CD14-positive monocyte (primary cell): ENCODE results near the gene OSMR. TPM values are rescaled to one million over a fixed set of nuclear protein-coding genes. Genes with fewer than 3 reads are reported as not detected.

Experiments
- DNase-seq, 3 donors: peaks; one replicate each; pipeline ENCODE4 v3.0.0-alpha.2; 2011 to 2022
- H2AFZ ChIP-seq: 2 replicates; pipeline ENCODE4 v1.6.0; 2012; ENCODE audit warnings: mild to moderate bottlenecking, low read depth, low read length, inconsistent platforms; ENCODE audit not compliant: insufficient read depth, poor library complexity, severe bottlenecking
- H3K27ac ChIP-seq, 2 donors: 1 replicate in 1 of 2; 2 replicates in 1 of 2; pipeline ENCODE4 v1.5.1; 2012 to 2013; ENCODE audit warnings: low read length in 2 of 2, control low read depth in 1 of 2, inconsistent platforms in 1 of 2, low read depth in 1 of 2, mild to moderate bottlenecking in 1 of 2
- H3K27me3 ChIP-seq, 2 donors: one replicate each; pipeline versions ENCODE4 v1.6.0 to v1.6.1; 2011 to 2013; ENCODE audit warnings: low read length in 2 of 2; ENCODE audit not compliant: control insufficient read depth in 2 of 2, insufficient read depth in 2 of 2
- H3K36me3 ChIP-seq, 2 donors: replicated peaks in 1 of 2; 1 replicate in 1 of 2; 2 replicates in 1 of 2; pipeline versions ENCODE4 v1.5.1 to v1.6.1; 2012 to 2013; ENCODE audit warnings: low read length in 2 of 2, control low read depth in 1 of 2, inconsistent platforms in 1 of 2, mild to moderate bottlenecking in 1 of 2; ENCODE audit not compliant: insufficient read depth in 2 of 2, control insufficient read depth in 1 of 2
- H3K4me1 ChIP-seq, 2 donors: 1 replicate in 1 of 2; 2 replicates in 1 of 2; pipeline versions ENCODE4 v1.5.1 to v1.6.1; 2012 to 2013; ENCODE audit warnings: low read length in 2 of 2, control low read depth in 1 of 2, inconsistent platforms in 1 of 2, mild to moderate bottlenecking in 1 of 2, moderate library complexity in 1 of 2; ENCODE audit not compliant: insufficient read depth in 2 of 2, control insufficient read depth in 1 of 2
- H3K4me2 ChIP-seq: replicated peaks from 2 replicates; pipeline ENCODE3; 2012; ENCODE audit warnings: low read length, moderate library complexity, mild to moderate bottlenecking; ENCODE audit not compliant: poor library complexity, severe bottlenecking; ENCODE audit errors: extremely low read depth
- H3K4me3 ChIP-seq, 3 experiments: fragments of 200-600 bp in 1 of 3; sonication (generic) in 1 of 3; replicated peaks in 1 of 3; 1 replicate in 2 of 3; 2 replicates in 1 of 3; pipeline ENCODE4 v1.5.1; 2011 to 2013; ENCODE audit warnings: low read length in 3 of 3, mild to moderate bottlenecking in 3 of 3, control low read depth in 2 of 3, low read depth in 2 of 3, inconsistent platforms in 1 of 3, moderate library complexity in 1 of 3
- H3K79me2 ChIP-seq: 2 replicates; pipeline ENCODE4 v1.6.0; 2012; ENCODE audit warnings: mild to moderate bottlenecking, control low read depth, inconsistent platforms, low read length, moderate library complexity; ENCODE audit not compliant: insufficient read depth
- H3K9ac ChIP-seq: 2 replicates; pipeline ENCODE4 v1.6.0; 2017; ENCODE audit warnings: low read length, mild to moderate bottlenecking; ENCODE audit not compliant: insufficient read depth, poor library complexity, severe bottlenecking
- H3K9me3 ChIP-seq, 2 donors: replicated peaks in 1 of 2; 1 replicate in 1 of 2; 2 replicates in 1 of 2; pipeline versions ENCODE4 v1.5.1 to v1.6.1; 2012 to 2013; ENCODE audit warnings: low read length in 2 of 2, control low read depth in 1 of 2; ENCODE audit not compliant: control insufficient read depth in 1 of 2, insufficient read depth in 1 of 2
- H4K20me1 ChIP-seq: 2 replicates; pipeline ENCODE4 v1.6.0; 2012; ENCODE audit warnings: mild to moderate bottlenecking, low read length, control low read depth, moderate library complexity; ENCODE audit not compliant: insufficient read depth
- H3K27ac Mint-ChIP-seq, 7 donors: one replicate each; pipeline ENCODE4 v1.8.0; 2020; ENCODE audit warnings: mild to moderate bottlenecking in 7 of 7, mixed read lengths in 7 of 7, moderate library complexity in 6 of 7, inconsistent platforms in 2 of 7
- H3K27me3 Mint-ChIP-seq, 3 donors: one replicate each; pipeline ENCODE4 v1.8.0; 2021 to 2022; ENCODE audit warnings: low read depth in 3 of 3, mild to moderate bottlenecking in 3 of 3, mixed read lengths in 3 of 3, moderate library complexity in 3 of 3, inconsistent platforms in 1 of 3
- H3K36me3 Mint-ChIP-seq, 2 donors: one replicate each; pipeline ENCODE4 v1.8.0; 2020; ENCODE audit warnings: mixed read lengths in 2 of 2, inconsistent platforms in 1 of 2, mild to moderate bottlenecking in 1 of 2
- H3K4me1 Mint-ChIP-seq: one replicate; pipeline ENCODE4 v1.8.0; 2020; ENCODE audit warnings: mild to moderate bottlenecking, mixed read lengths
- H3K4me3 Mint-ChIP-seq, 2 donors: one replicate each; pipeline ENCODE4 v1.8.0; 2020; ENCODE audit warnings: mild to moderate bottlenecking in 2 of 2, mixed read lengths in 2 of 2, moderate library complexity in 1 of 2
- H3K9me3 Mint-ChIP-seq, 7 donors: one replicate each; pipeline ENCODE4 v1.8.0; 2020 to 2022; ENCODE audit warnings: mixed read lengths in 7 of 7, mild to moderate bottlenecking in 6 of 7, moderate library complexity in 6 of 7, inconsistent platforms in 2 of 7
- CTCF ChIP-seq: fragments of 200-600 bp; IDR thresholded peaks from one replicate; pipeline ENCODE4 v1.8.0; 2022; ENCODE audit warnings: antibody characterized with exemption, mild to moderate bottlenecking
- WGBS: methylation state at CpG from one replicate; pipeline ENCODE4 v1.1.5; 2013; ENCODE audit warnings: missing lambda C conversion rate; ENCODE audit not compliant: insufficient coverage; 5-methylcytosine and 5-hydroxymethylcytosine counted together
- intact Hi-C, 2 donors: fragments of 100-400 bp; cut with micrococcal nuclease; formaldehyde crosslinking; loops; one replicate each; pipeline versions ENCODE4 v1.15.0 to v1.15.1; 2023
- polyA plus RNA-seq, 3 donors: library from polyadenylated mRNA; depleted of rRNA in 1 of 3; unstranded in 2 of 3; stranded (reverse) in 1 of 3; fragments of 300-500 nt in 2 of 3; fragments of >200 nt in 1 of 3; fragmentation: Illumina TruSeq in 2 of 3; gene quantifications; 1 replicate in 2 of 3; 2 replicates in 1 of 3; pipeline ENCODE4 v1.2.3, GENCODE V29; 2012 to 2021

The OSMR gene
- polyA plus RNA-seq, 3 donors = not detected

- WGBS = 8% methylated on average over 1 of the region's 1 CpG
- intact Hi-C loops = loop anchor here in 1 of 2 donors (10.0 kb wide), 1 partner anchor 477 kb away; no protein-coding TSS in a partner anchor
- peak; percentile 80 for TF ChIP-seq CTCF
- H3K9ac ChIP-seq = no peak overlapping the region
- no peaks in the 10 kb centered on the region for H3K36me3 ChIP-seq
- Mint-ChIP-seq H3K27me3 (peaks cover 16 to 43% (median 21%) of the 10 kb centered on the region in 3 donors), H3K9me3 (peaks cover 0 to 5% (median 0%) of the 10 kb centered on the region in 7 donors), H3K4me1 (no peaks in the 10 kb centered on the region), H3K27ac (no peak overlapping the region), H3K36me3 (no peaks in the 10 kb centered on the region), H3K4me3 (no peak overlapping the region)
- no peaks in the 10 kb centered on the region for H3K79me2 ChIP-seq
- H2AFZ ChIP-seq = no peak overlapping the region
- H3K9me3 ChIP-seq = no peaks in the 10 kb centered on the region
- no peak overlapping the region for H3K27ac ChIP-seq
- no peaks in the 10 kb centered on the region for H4K20me1 ChIP-seq
- H3K4me2 ChIP-seq = no peak overlapping the region
- no peak overlapping the region for H3K4me3 ChIP-seq
- peak in 2 of 3 donors; percentile 1 to 14 for DNase-seq
- H3K27me3 ChIP-seq = peaks cover 28 to 31% of the 10 kb centered on the region in 2 donors
- H3K4me1 ChIP-seq = no peaks in the 10 kb centered on the region
Observed at GRCh38 chr5:38922199-38922598, 76.4 kb downstream of the OSMR start.

GRCh38 chr5:38923661-38924451 lies 78.0 kb downstream of the OSMR start:
- Mint-ChIP-seq H3K27ac (no peak overlapping the region), H3K27me3 (peaks cover 16 to 45% (median 17%) of the 10 kb centered on the region in 3 donors), H3K9me3 (peaks cover 0 to 12% (median 4%) of the 10 kb centered on the region in 7 donors), H3K36me3 (no peaks in the 10 kb centered on the region), H3K4me3 (no peak overlapping the region), H3K4me1 (no peaks in the 10 kb centered on the region)
- no peak for DNase-seq
- WGBS = 68% methylated on average over 3 of the region's 3 CpGs
- Histone ChIP-seq H3K79me2 (no peaks in the 10 kb centered on the region), H3K9me3 (no peaks in the 10 kb centered on the region), H3K9ac (no peak overlapping the region), H3K27ac (no peak overlapping the region), H4K20me1 (no peaks in the 10 kb centered on the region), H2AFZ (no peak overlapping the region), H3K36me3 (no peaks in the 10 kb centered on the region), H3K27me3 (peaks cover 25% of the 10 kb centered on the region in 2 donors), H3K4me3 (no peak overlapping the region), H3K4me1 (no peaks in the 10 kb centered on the region), H3K4me2 (no peak overlapping the region)
- no peak for TF ChIP-seq CTCF
- intact Hi-C loops = loop anchor here in 1 of 2 donors (10.0 kb wide), 1 partner anchor 479 kb away; no protein-coding TSS in a partner anchor
